Renal cortex interstitium (tissue), 15 donors: ENCODE results near the gene SNF8. TPM values are rescaled to one million over a fixed set of nuclear protein-coding genes. Genes with fewer than 3 reads are reported as not detected.

ENCODE experiments used
- DNase-seq, 11 donors: peaks; one replicate each; pipeline ENCODE4 v3.0.0-alpha.2; 2013; ENCODE audit warnings: low read depth in 9 of 11, low spot score in 4 of 11; ENCODE audit errors: extremely low read depth in 1 of 11
- long read RNA-seq, 16 experiments: transcript quantifications; one replicate each; lab custom pipeline, GENCODE V29; 2026
- polyA plus RNA-seq, 3 donors: library from polyadenylated mRNA; unstranded; fragments of 120-200 nt; gene quantifications; one replicate each; pipeline ENCODE4 v1.2.1, GENCODE V29; 2013; ENCODE audit not compliant: insufficient read length in 3 of 3

SNF8 gene, protein sequence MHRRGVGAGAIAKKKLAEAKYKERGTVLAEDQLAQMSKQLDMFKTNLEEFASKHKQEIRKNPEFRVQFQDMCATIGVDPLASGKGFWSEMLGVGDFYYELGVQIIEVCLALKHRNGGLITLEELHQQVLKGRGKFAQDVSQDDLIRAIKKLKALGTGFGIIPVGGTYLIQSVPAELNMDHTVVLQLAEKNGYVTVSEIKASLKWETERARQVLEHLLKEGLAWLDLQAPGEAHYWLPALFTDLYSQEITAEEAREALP
- polyA plus RNA-seq: 100 to 1,000 TPM; 103 to 112 (median 108) TPM
- long read RNA-seq, donor 1, transcript SNF8-202 (8 exons, 2,319 nt): major isoform, 35 of 45 reads
- long read RNA-seq, donor 1, partial matches to known transcripts: 0 of 45 reads
- long read RNA-seq, donor 1, other reads (novel, unspliced or antisense): 0 of 45 reads
- long read RNA-seq, donor 2, transcript SNF8-203 (2 exons, 1,899 nt): minor isoform, 5 of 52 reads
- long read RNA-seq, donor 2, transcript SNF8-202 (8 exons, 2,319 nt): major isoform, 34 of 52 reads
- long read RNA-seq, donor 2, partial matches to known transcripts: 8 of 52 reads
- long read RNA-seq, donor 2, other reads (novel, unspliced or antisense): 0 of 52 reads
- long read RNA-seq, donor 3, transcript SNF8-202 (8 exons, 2,319 nt): major isoform, 66 of 97 reads
- long read RNA-seq, donor 3, partial matches to known transcripts: 23 of 97 reads
- long read RNA-seq, donor 3, other reads (novel, unspliced or antisense): 0 of 97 reads
- long read RNA-seq, donor 4, transcript SNF8-215 (3 exons, 687 nt): minor isoform, 6 of 80 reads
- long read RNA-seq, donor 4, transcript SNF8-202 (8 exons, 2,319 nt): major isoform, 29 of 80 reads
- long read RNA-seq, donor 4, partial matches to known transcripts: 37 of 80 reads
- long read RNA-seq, donor 4, other reads (novel, unspliced or antisense): 0 of 80 reads
- long read RNA-seq, donor 5: 0 reads
- long read RNA-seq, donor 6, transcript SNF8-202 (8 exons, 2,319 nt): major isoform, 33 of 78 reads
- long read RNA-seq, donor 6, transcript SNF8-201 (8 exons, 951 nt): minor isoform, 6 of 78 reads
- long read RNA-seq, donor 6, partial matches to known transcripts: 26 of 78 reads
- long read RNA-seq, donor 6, other reads (novel, unspliced or antisense): 0 of 78 reads
- long read RNA-seq, donor 7, transcript SNF8-202 (8 exons, 2,319 nt): major isoform, 49 of 93 reads
- long read RNA-seq, donor 7, partial matches to known transcripts: 32 of 93 reads
- long read RNA-seq, donor 7, other reads (novel, unspliced or antisense): 0 of 93 reads
- long read RNA-seq, donor 8: 0 reads
- long read RNA-seq, donor 9, transcript SNF8-202 (8 exons, 2,319 nt): major isoform, 44 of 85 reads
- long read RNA-seq, donor 9, partial matches to known transcripts: 33 of 85 reads
- long read RNA-seq, donor 9, other reads (novel, unspliced or antisense): 0 of 85 reads
- long read RNA-seq, donor 10, transcript SNF8-202 (8 exons, 2,319 nt): major isoform, 39 of 76 reads
- long read RNA-seq, donor 10, transcript SNF8-201 (8 exons, 951 nt): minor isoform, 5 of 76 reads
- long read RNA-seq, donor 10, partial matches to known transcripts: 25 of 76 reads
- long read RNA-seq, donor 10, other reads (novel, unspliced or antisense): 0 of 76 reads
- long read RNA-seq, donor 11, transcript SNF8-202 (8 exons, 2,319 nt): major isoform, 38 of 64 reads
- long read RNA-seq, donor 11, partial matches to known transcripts: 20 of 64 reads
- long read RNA-seq, donor 11, other reads (novel, unspliced or antisense): 0 of 64 reads
- long read RNA-seq, donor 12, transcript SNF8-202 (8 exons, 2,319 nt): major isoform, 17 of 20 reads
- long read RNA-seq, donor 12, partial matches to known transcripts: 0 of 20 reads
- long read RNA-seq, donor 12, other reads (novel, unspliced or antisense): 0 of 20 reads
- long read RNA-seq, donor 13: 0 reads
- long read RNA-seq, donor 14, transcript SNF8-202 (8 exons, 2,319 nt): major isoform, 40 of 66 reads
- long read RNA-seq, donor 14, partial matches to known transcripts: 18 of 66 reads
- long read RNA-seq, donor 14, other reads (novel, unspliced or antisense): 0 of 66 reads
- long read RNA-seq, donor 15, transcript SNF8-202 (8 exons, 2,319 nt): major isoform, 28 of 41 reads
- long read RNA-seq, donor 15, partial matches to known transcripts: 8 of 41 reads
- long read RNA-seq, donor 15, other reads (novel, unspliced or antisense): 0 of 41 reads
- long read RNA-seq, donor 16, transcript SNF8-201 (8 exons, 951 nt): minor isoform, 13 of 241 reads
- long read RNA-seq, donor 16, transcript SNF8-204 (2 exons, 455 nt): minor isoform, 6 of 241 reads
- long read RNA-seq, donor 16, transcript SNF8-208 (4 exons, 445 nt): minor isoform, 7 of 241 reads
- long read RNA-seq, donor 16, transcript SNF8-202 (8 exons, 2,319 nt): major isoform, 101 of 241 reads
- long read RNA-seq, donor 16, partial matches to known transcripts: 96 of 241 reads
- long read RNA-seq, donor 16, other reads (novel, unspliced or antisense): 0 of 241 reads

DNA sequence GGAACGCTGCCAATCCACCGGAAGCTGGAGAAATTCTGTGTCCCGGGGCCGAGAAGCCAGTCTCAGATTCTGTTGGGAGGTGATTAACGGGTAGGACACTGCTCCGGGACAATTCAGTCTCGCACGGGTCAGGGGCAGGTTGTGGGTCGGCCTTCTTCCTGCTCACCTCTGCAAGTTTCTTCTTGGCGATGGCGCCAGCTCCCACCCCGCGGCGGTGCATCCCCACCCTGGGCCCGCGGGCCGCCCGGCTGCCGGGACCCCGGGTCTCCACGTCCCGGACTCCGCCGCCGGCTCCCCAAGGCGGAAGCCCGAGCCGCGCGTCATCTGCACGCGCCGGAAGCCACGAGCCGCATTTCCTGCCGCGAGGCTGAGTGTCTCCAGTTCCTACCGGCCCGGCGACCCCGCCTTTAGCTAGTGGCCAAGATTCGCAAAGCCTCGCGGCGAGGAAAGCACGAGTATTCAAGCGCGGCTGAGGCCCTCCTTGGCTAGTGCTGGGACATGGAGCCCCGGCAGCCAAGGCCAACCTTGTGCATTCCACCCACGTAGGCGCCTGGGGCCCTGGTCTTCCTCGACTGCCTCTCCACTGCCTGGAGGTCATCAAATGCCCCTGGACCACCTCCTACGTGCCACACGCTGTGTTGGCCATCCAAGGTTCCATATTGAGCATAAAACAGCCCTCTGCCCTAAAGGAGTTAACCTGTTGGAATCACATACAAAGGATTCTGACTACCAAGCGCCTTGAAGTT lies at the start of gene SNF8:
Gene SNF8 (minus strand): TSS at position 328 of the 746 bp plus-strand sequence. CDS start 108 bp downstream, at position 220.
- DNase-seq: peak; percentile 78 to 93 (median 88)

DNA sequence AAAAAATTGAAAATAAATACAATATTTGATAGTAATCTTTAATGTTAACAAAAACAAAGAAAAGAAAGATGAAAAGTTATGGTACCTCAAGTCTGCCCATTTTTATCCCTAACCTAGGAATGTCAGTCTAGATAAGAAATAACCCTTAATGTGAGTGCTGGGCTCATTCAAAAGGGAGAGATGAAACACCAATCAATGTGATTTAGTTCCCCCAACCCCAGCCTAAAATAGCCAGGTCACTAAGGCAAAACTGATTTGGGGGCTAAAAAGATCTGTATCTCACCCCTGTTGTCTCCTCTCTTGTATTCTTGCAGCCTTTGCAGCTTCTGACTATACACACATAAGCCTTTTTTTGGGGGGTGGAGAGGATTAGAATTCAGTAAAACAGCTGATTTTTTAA lies 49.3 kb upstream of the SNF8 start:
- DNase-seq: no peak

DNA sequence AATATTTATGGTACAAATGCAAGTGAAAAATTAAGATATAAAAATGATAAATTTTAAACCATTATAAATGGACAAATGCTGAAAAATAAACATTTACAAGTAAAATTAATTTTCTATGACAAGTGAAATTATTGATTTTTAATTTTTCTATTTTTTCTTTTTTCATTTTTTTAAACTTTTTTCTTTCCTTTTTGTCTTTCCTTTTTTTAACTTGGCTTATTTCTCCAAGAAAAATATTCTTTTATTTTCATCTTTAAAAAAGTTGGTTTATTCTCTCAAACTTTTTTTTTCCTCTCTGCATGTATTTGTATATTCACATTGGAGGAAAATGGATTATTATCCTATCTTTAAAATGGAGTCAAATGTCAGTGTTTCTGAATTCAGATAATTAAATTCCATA lies 48.7 kb upstream of the SNF8 start:
- no peak for DNase-seq

DNA sequence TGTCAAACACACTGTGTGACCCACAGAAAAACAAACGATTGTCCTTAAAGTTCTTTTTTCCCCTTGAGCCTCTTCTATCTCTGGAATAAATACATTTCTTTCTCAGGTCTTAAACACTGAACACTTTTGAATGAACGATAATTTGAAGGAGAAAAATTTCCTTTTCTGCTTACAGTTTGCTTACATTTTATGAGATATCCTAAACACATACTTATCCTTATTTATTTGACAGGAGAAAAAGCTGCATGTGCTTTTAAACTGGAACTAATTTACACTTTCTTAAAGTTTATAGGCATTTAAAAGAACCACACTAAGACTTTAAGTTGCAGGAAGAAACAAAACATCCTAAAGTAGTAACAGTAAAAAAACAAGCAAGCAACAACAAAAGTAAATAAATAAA lies 47.8 kb upstream of the SNF8 start:
- no peak for DNase-seq

DNA sequence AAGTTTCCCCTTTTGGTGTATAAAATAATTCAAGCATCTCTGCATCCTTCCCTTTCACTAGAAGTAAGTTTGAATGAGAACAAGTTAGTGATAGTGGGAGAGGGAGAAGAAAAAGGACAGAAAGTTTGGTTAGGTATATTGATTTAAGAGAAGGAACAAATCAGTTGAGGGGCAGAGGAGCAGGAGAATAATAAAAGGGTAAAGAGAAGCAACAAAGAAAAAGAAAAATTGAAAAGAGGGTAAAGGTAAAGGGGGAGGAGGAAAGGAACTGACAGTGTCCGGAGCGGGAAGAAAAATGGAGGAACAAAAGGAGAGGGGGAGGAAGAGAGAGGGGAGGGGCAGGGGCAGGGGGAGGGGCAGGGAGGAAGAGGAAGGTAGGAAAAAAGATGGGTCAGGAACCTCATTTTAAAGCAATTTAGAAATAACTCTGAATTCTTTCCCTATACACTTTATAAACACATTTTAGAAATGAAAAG lies 46.3 kb upstream of the SNF8 start:
- DNase-seq: no peak

DNA sequence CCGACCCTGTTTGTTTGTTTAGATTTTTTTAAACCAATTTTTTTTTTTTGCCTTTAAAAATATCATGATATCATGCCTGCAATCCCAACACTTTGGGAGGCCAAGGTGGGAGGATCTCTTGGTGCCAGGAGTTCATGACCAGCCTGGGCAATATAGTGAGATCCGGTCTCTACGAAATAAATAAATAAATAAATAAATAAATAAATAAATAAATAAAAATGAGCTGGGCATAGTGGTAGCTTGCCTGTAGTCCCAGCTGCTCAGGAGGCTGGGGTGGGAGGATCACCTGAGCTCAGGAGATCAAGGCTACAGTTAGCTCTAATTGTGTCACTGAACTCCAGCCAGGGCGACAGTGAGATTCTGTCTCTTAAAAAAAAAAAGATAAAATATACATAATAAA lies 44.5 kb upstream of the SNF8 start:
- DNase-seq: no peak

DNA sequence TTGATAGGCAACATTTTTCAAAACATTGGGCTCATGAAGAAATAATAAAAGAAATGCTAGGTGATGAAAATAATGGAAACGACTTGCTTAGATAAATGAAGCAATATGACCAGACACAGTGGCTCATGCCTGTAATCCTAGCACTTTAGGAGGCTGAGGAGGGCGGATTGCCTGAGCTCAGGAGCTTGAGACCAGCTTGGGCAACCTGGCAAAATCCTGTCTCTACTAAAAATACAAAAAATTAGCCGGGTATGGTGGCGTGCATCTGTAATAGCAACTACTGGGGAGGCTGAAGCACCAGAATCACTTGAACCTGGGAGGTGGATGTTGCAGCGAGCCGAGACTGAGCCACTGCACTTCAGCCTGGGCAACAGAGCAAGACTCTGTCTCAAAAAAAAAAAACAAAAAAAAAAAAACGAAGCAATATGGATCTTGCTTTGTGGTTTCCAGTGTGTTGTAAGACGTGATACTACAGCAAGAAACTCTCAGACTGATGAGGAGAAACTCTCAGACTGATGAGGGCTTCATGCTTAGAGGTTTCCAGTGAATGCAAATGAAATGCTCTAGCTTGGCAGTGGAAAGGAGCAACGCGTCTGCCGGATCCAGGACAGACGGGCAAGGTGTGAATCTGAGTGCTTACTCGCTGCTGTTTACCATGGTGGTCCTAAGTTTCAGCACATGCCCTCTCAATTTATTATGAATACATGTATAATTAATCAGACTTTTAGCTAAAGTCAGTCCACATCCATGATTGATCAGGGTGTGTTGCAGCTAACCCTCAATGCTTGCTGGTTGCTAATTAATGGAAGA lies 41.0 kb upstream of the SNF8 start:
- DNase-seq: no peak

DNA sequence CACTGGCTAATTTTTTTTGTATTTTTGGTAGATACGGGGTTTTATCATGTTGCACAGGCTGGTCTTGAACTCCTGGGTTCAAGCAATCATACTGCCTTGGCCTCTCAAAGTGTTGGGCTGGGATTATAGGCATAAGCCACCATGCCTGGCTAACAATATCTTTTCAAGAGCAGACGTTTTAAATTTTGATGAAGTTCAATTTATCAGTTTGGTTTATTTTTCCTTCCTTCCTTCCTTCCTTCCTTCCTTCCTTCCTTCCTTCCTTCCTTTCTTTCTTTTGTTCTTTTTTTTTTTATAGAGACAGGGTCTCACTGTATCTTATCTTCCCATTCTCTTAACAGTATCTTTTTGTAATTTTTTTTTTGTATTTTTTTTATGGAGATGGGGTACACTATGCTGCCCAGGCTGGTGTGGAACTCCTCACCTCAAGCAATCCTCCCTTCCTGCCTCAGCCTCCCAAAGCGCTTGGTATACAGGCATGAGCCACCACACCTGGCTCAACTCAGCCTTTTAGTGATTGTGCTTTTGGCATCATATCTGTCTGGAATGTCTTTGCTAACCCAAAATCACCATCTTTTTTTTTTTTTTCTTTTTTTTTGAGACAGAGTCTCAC lies 37.4 kb upstream of the SNF8 start:
- DNase-seq: no peak

DNA sequence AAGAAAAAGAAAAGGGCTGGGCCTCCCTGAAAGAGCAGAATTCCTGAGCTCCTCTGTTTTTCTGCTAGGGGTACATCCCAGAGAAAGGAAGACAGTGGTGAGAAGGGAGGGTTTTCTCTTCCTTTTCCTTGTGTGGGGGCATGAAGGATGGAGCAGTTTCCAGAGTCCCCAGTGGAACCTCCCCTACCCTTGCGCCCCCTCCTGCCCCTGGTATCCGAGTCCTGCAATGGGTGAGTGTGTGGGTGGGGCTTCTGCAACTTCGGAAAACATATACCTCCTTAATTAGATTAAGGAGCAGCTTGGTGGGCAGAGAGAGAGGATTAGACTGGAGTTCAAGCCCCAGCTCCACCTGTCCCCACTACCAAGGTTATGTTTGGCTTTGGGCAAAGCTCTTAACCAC lies 29.2 kb upstream of the SNF8 start:
- no peak for DNase-seq

DNA sequence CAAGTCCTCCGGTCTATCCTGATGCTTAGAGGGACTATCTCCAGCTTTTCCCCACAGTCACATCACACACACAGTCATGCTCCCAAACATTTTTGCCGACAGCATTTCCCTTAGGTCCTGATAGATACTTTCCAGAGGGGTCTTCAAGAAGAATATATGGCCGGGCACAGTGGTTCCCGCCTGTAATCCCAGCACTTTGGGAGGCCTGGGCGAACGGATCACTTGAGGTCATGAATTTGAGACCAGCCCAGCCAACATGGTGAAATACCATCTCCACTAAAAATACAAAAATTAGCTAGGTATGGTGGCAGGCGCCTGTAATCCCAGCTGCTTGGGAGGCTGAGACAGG lies 28.1 kb upstream of the SNF8 start:
- DNase-seq: no peak

DNA sequence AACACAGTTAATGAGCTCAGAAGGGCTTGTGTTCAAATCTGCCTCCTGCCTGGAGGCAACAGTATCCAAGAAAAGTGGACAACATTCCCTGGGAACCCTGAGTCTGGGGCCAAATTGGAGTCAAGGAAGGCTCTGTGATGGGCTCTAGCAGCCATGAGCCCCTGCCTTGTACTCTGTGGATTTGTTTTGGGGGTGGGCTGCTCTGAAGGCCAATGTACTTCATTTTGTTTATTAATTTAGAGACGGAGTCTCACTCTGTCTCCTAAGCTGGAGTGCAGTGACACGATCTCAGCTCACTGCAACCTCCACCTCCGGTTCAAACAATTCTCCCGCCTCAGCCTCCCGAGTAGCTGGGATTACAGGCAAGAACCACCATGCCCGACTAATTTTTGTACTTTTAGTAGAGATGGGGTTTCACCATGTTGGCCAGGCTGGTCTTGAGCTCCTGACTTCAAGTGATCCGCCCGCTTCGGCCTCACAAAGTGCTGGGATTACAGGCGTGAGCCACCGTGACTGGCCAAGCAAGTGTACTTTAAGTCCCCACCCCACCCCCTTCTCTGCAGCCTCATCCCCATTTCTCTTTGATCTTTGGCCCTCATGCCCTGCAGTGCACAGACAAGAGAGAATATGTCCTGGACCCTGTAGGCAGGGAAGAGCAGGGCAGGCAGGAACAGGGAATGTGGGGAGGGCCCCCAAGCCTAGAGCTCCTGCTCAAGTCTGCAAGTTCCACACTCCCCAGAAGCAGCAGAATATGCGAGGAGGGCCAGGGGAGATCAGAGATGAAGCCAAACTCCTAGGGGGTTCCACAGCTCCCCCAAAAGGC lies 26.4 kb upstream of the SNF8 start:
- no peak for DNase-seq

DNA sequence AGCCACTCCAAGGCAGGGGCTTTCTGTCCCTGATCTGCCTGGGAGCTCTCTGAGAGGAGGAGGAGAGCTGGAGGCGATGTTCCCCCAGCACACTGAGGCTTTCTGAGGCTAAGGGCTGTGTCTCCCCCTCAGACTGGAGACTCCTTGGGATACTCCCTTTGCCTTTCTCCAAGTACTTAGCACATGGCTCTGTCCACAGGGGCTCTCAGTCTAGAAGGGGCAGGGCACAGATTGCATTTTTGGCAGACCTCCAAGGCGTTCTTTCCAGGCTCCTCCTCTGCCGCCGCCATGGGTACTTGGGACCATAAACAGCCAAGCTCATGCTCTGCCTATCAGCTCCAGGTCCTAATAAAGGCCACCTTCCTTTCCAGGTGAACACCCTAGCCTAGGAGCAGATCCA lies 25.6 kb upstream of the SNF8 start:
- no peak for DNase-seq

DNA sequence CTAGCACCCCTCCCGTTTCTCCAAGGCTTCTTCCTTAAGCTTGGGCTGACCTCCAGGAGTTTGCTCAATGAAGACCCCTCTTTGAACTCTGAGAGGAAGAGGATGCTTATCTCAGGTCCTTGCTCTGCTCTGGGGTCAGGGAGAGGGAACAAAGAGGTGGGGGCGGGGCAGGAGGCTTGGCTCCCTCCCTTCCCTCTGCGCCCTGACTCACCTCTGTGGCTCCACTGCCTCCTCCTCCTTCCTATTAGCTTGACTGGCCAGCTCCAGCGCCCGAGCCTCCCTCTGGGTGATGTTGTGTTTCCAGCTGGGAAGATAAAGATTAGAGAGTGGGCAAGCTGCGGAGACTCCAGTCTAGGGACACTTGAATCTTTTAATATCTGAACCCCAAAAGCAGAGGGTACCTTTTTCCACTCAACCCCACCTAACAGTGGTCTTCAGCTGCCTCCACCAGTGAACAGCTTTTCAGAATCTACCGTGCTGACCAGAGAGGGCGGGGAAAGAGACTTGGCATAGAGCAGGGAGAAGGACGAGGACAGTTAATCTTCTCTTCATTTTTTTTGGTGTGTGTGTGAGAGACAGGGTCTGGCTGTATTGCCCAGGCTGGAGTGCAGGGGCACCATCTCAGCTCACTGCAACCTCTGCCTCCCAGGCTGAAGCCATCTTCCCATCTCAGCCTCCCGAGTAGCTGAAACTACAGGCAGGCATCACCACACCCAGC lies 17.0 kb upstream of the SNF8 start:
- no peak for DNase-seq
